SK-N-SH (cell line): ENCODE data around the gene PHLDA3.

Source experiments
- EP300 ChIP-seq, 2 experiments: IDR thresholded peaks; 2 replicates each; pipeline versions ENCODE4 v1.4.0 to v1.6.1; 2012; ENCODE audit warnings: borderline replicate concordance in 1 of 2, low read depth in 1 of 2, low read length in 1 of 2
- EZH2phosphoT487 ChIP-seq: fragments of 200-600 bp; sonication (generic); IDR thresholded peaks from 2 replicates; pipeline ENCODE4 v1.6.1; 2017; ENCODE audit warnings: low read depth, mixed run types, mild to moderate bottlenecking, antibody characterized with exemption, moderate library complexity, borderline replicate concordance
- GABPA ChIP-seq: IDR thresholded peaks from 2 replicates; pipeline ENCODE4 v1.4.0; 2012; ENCODE audit warnings: low read depth, mild to moderate bottlenecking
- MEF2A ChIP-seq: IDR thresholded peaks from 2 replicates; pipeline ENCODE4 v1.4.0; 2012; ENCODE audit warnings: low read depth, borderline replicate concordance
- MXI1 ChIP-seq: IDR thresholded peaks from 2 replicates; pipeline ENCODE4 v1.6.1; 2012; ENCODE audit warnings: mild to moderate bottlenecking, low read depth, low read length, improper control_type of control experiment
- POLR2AphosphoS5 ChIP-seq: IDR thresholded peaks from 2 replicates; pipeline ENCODE4 v1.6.1; 2012; ENCODE audit warnings: low read depth, low read length
- RCOR1 ChIP-seq: fragments of 150-350 bp; IDR thresholded peaks from 2 replicates; pipeline ENCODE4 v1.6.1; 2017; ENCODE audit warnings: antibody characterized with exemption, low read length
- SIN3A ChIP-seq: IDR thresholded peaks from 2 replicates; pipeline ENCODE4 v1.6.1; 2012; ENCODE audit warnings: low read depth, mild to moderate bottlenecking, low read length, moderate library complexity, borderline replicate concordance
- SMC3 ChIP-seq: IDR thresholded peaks from 2 replicates; pipeline ENCODE4 v1.6.1; 2012; ENCODE audit warnings: low read depth, low read length, improper control_type of control experiment
- YY1 ChIP-seq: IDR thresholded peaks from 2 replicates; pipeline ENCODE4 v1.4.0; 2012; ENCODE audit warnings: low read depth, mild to moderate bottlenecking
- TF ChIP-seq, protein P1 (sequence below): fragments of 200-600 bp; sonication (generic); IDR thresholded peaks from 2 replicates; pipeline ENCODE4 v1.6.1; 2017; ENCODE audit warnings: antibody characterized with exemption, mild to moderate bottlenecking, moderate library complexity
- TF ChIP-seq, protein P2 (sequence below): IDR thresholded peaks from 2 replicates; pipeline ENCODE4; 2012
- TF ChIP-seq, protein P3 (sequence below): IDR thresholded peaks from 2 replicates; pipeline ENCODE4 v1.4.0; 2012; ENCODE audit warnings: low read depth, borderline replicate concordance

DNA sequence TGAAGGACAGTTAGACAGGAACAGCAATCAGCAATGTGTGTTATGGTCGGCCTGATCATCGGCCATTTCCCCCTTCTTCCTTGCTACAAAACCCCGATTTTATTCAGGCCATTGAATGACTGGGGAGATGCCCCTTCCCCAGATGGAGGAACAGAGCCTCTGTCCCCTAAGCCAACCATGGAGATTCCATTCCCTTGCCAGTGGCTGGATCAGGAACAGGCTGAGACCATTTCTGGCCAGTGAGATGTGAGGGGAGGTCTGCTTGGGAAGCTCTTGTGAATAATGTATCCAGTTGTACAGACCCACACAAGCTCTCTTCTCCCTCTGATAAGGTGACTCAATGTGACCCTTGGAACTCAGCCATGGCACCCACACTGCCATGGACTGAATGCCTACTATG, 30.2 kb upstream of the PHLDA3 start:
- TF ChIP-seq, protein P1, sequence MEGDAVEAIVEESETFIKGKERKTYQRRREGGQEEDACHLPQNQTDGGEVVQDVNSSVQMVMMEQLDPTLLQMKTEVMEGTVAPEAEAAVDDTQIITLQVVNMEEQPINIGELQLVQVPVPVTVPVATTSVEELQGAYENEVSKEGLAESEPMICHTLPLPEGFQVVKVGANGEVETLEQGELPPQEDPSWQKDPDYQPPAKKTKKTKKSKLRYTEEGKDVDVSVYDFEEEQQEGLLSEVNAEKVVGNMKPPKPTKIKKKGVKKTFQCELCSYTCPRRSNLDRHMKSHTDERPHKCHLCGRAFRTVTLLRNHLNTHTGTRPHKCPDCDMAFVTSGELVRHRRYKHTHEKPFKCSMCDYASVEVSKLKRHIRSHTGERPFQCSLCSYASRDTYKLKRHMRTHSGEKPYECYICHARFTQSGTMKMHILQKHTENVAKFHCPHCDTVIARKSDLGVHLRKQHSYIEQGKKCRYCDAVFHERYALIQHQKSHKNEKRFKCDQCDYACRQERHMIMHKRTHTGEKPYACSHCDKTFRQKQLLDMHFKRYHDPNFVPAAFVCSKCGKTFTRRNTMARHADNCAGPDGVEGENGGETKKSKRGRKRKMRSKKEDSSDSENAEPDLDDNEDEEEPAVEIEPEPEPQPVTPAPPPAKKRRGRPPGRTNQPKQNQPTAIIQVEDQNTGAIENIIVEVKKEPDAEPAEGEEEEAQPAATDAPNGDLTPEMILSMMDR, result no peak
- TF ChIP-seq EP300 (IDR thresholded peaks at IDR 0.05; ENCODE audit: borderline replicate concordance in 1 of 2, low read depth in 1 of 2, low read length in 1 of 2), result no peak
- TF ChIP-seq SIN3A, result no peak
- no peak for TF ChIP-seq GABPA
- TF ChIP-seq SMC3, result no peak
- TF ChIP-seq RCOR1, result no peak
- TF ChIP-seq MXI1, result no peak
- TF ChIP-seq POLR2AphosphoS5, result no peak
- no peak for TF ChIP-seq EZH2phosphoT487
- no peak for TF ChIP-seq YY1
- TF ChIP-seq, protein P2, sequence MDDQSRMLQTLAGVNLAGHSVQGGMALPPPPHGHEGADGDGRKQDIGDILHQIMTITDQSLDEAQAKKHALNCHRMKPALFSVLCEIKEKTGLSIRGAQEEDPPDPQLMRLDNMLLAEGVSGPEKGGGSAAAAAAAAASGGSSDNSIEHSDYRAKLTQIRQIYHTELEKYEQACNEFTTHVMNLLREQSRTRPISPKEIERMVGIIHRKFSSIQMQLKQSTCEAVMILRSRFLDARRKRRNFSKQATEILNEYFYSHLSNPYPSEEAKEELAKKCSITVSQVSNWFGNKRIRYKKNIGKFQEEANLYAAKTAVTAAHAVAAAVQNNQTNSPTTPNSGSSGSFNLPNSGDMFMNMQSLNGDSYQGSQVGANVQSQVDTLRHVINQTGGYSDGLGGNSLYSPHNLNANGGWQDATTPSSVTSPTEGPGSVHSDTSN, result no peak
- TF ChIP-seq MEF2A, result no peak
- TF ChIP-seq, protein P3, sequence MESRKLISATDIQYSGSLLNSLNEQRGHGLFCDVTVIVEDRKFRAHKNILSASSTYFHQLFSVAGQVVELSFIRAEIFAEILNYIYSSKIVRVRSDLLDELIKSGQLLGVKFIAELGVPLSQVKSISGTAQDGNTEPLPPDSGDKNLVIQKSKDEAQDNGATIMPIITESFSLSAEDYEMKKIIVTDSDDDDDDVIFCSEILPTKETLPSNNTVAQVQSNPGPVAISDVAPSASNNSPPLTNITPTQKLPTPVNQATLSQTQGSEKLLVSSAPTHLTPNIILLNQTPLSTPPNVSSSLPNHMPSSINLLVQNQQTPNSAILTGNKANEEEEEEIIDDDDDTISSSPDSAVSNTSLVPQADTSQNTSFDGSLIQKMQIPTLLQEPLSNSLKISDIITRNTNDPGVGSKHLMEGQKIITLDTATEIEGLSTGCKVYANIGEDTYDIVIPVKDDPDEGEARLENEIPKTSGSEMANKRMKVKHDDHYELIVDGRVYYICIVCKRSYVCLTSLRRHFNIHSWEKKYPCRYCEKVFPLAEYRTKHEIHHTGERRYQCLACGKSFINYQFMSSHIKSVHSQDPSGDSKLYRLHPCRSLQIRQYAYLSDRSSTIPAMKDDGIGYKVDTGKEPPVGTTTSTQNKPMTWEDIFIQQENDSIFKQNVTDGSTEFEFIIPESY, result no peak
